Spleen (tissue), 7 donors: ENCODE results near the gene EMC10.

Experiments
- POLR2A ChIP-seq, 3 donors: fragments of 450-650 bp; IDR thresholded peaks; one replicate each; pipeline ENCODE4 v1.5.1; 2017; ENCODE audit warnings: antibody characterized with exemption in 3 of 3, mild to moderate bottlenecking in 1 of 3
- TF ChIP-seq, protein P1 (sequence below), 11 experiments: fragments of 200-600 bp in 7 of 11; fragments of 450-650 bp in 4 of 11; sonication (generic) in 4 of 11; IDR thresholded peaks in 8 of 11; conservative IDR thresholded peaks in 3 of 11; 1 replicate in 7 of 11; 2 replicates in 4 of 11; pipeline versions ENCODE4 v1.4.0 to v1.8.0; 2016 to 2021; ENCODE audit warnings: antibody characterized with exemption in 11 of 11, inconsistent platforms in 4 of 11, mild to moderate bottlenecking in 1 of 11
- donor health status: DM: no; HTN: no; CAD: no; lungs with moderate emphysema.
- donor health status: DM: no; HTN: no; CAD: no.
- donor health status: DM: no; HTN: no; CAD: no.

DNA sequence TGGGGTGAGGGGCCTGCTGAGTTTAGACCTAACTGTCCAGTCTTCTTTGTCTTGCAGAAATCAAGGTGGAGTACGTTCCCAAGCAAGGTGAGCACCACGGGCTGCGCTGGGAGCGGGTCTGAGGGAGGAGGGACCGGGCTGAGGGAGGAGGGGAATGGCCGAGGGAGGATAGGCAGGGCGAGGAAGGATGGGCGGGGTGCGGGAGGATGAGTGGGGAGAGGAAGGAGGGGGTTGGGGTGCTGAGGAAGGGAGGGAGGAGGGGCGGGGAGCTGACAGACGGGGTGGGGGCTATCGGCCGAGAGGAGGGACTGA, 25.1 kb upstream of the EMC10 start:
- TF ChIP-seq, protein P1, sequence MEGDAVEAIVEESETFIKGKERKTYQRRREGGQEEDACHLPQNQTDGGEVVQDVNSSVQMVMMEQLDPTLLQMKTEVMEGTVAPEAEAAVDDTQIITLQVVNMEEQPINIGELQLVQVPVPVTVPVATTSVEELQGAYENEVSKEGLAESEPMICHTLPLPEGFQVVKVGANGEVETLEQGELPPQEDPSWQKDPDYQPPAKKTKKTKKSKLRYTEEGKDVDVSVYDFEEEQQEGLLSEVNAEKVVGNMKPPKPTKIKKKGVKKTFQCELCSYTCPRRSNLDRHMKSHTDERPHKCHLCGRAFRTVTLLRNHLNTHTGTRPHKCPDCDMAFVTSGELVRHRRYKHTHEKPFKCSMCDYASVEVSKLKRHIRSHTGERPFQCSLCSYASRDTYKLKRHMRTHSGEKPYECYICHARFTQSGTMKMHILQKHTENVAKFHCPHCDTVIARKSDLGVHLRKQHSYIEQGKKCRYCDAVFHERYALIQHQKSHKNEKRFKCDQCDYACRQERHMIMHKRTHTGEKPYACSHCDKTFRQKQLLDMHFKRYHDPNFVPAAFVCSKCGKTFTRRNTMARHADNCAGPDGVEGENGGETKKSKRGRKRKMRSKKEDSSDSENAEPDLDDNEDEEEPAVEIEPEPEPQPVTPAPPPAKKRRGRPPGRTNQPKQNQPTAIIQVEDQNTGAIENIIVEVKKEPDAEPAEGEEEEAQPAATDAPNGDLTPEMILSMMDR (IDR thresholded peaks at IDR 0.05 in 8 of 11, conservative IDR thresholded peaks at IDR 0.05 in 3 of 11): no peak
- TF ChIP-seq POLR2A (IDR thresholded peaks at IDR 0.05): no peak
